Stimulated activated CD8-positive, alpha-beta memory T cell treated with anti-CD3 and anti-CD28 coated beads, Interleukin-2, amount 100 ng/mL, for 48 hours (primary cell): ENCODE measurements around the gene DCXR.
"Not testable (repeated sequence)": the region's sequence is repeated elsewhere in the genome, so short reads cannot be mapped to it uniquely, and the experiment has no call there.

Experiments used
- DNase-seq, 2 donors: peaks; one replicate each; pipeline ENCODE4 v3.0.0-alpha.2; 2020; ENCODE audit warnings: low read depth in 2 of 2

The DCXR gene

GRCh38 chr17:82039695-82040299 lies 2.3 kb upstream of the DCXR start:
- no peak for DNase-seq

GRCh38 chr17:82038796-82039409 lies 1.4 kb upstream of the DCXR start:
- DNase-seq = not testable (repeated sequence)

GRCh38 chr17:82037889-82038195 lies 345 bp upstream of the DCXR start:
- DNase-seq = no peak

GRCh38 chr17:82036634-82037091 lies 834 bp downstream of the DCXR start:
- DNase-seq = no peak

- DNase-seq = no peak
Observed at GRCh38 chr17:82035956-82036633, 1.4 kb downstream of the DCXR start.

- DNase-seq = no peak
Observed at GRCh38 chr17:82035488-82035887, 2.0 kb downstream of the DCXR start.

- no peak for DNase-seq
Observed at GRCh38 chr17:82034371-82035011, 3.0 kb downstream of the DCXR start.

- DNase-seq = no peak
Observed at GRCh38 chr17:82033359-82034085, 4.0 kb downstream of the DCXR start.

GRCh38 chr17:82031885-82032627 lies 5.4 kb downstream of the DCXR start:
- DNase-seq = no peak

- DNase-seq = no peak
Observed at GRCh38 chr17:82031303-82031884, 6.1 kb downstream of the DCXR start, which contains the start of gene RAC3. TSS of gene RAC3 (plus strand) at chr17:82031678. CDS start at chr17:82031762, 84 bp downstream.

- DNase-seq = peak; percentile 75 to 76
Observed at GRCh38 chr17:82030470-82031302, 6.8 kb downstream of the DCXR start.

- DNase-seq = no peak
Observed at GRCh38 chr17:82029990-82030469, 7.5 kb downstream of the DCXR start.

- DNase-seq = no peak
Observed at GRCh38 chr17:82029391-82029790, 8.1 kb downstream of the DCXR start.

- no peak for DNase-seq
Observed at GRCh38 chr17:82028966-82029365, 8.5 kb downstream of the DCXR start.

- DNase-seq = no peak
Observed at GRCh38 chr17:82028246-82028645, 9.3 kb downstream of the DCXR start.

- DNase-seq = no peak
Observed at GRCh38 chr17:82025401-82026107, 11.9 kb downstream of the DCXR start.

- no peak for DNase-seq
Observed at GRCh38 chr17:82024859-82025258, 12.6 kb downstream of the DCXR start.

GRCh38 chr17:82023447-82024241 lies 13.9 kb downstream of the DCXR start:
- DNase-seq = no peak
